HG03045 (cell line): ENCODE measurements around the gene ZNF467.

Source experiments
- ATAC-seq: cut with Tn5 transposase; IDR thresholded peaks from one replicate; pipeline ENCODE4 v1.9.1; 2021; ENCODE audit warnings: mild to moderate bottlenecking, moderate library complexity; ENCODE audit not compliant: unreplicated experiment

ZNF467 gene

GRCh38 chr7:149808311-149808710, 34.9 kb upstream of the ZNF467 start:
- no peak for ATAC-seq

- ATAC-seq: no peak
These were observed 33.3 kb upstream of the ZNF467 start for GRCh38 chr7:149806726-149807125.

GRCh38 chr7:149804106-149804505, 30.7 kb upstream of the ZNF467 start:
- no peak for ATAC-seq

- ATAC-seq: no peak
These were observed 30.2 kb upstream of the ZNF467 start for GRCh38 chr7:149803551-149804074.

GRCh38 chr7:149802966-149803365, 29.6 kb upstream of the ZNF467 start:
- no peak for ATAC-seq

- no peak for ATAC-seq
These were observed 28.4 kb upstream of the ZNF467 start for GRCh38 chr7:149801816-149802215.

GRCh38 chr7:149801002-149801566, 27.7 kb upstream of the ZNF467 start:
- no peak for ATAC-seq

GRCh38 chr7:149800169-149800555, 26.8 kb upstream of the ZNF467 start:
- no peak for ATAC-seq

- ATAC-seq: no peak
These were observed 26.2 kb upstream of the ZNF467 start for GRCh38 chr7:149799397-149800168.

GRCh38 chr7:149797771-149798170, 24.4 kb upstream of the ZNF467 start:
- ATAC-seq: no peak

GRCh38 chr7:149796287-149796860, 23.0 kb upstream of the ZNF467 start:
- ATAC-seq: no peak

- ATAC-seq: no peak
These were observed 21.7 kb upstream of the ZNF467 start for GRCh38 chr7:149795126-149795525.

GRCh38 chr7:149794661-149795060, 21.3 kb upstream of the ZNF467 start:
- no peak for ATAC-seq

- ATAC-seq: no peak
These were observed 19.9 kb upstream of the ZNF467 start for GRCh38 chr7:149793261-149793660.

GRCh38 chr7:149792220-149792595, 18.8 kb upstream of the ZNF467 start:
- no peak for ATAC-seq

GRCh38 chr7:149791411-149792219, 18.2 kb upstream of the ZNF467 start:
- no peak for ATAC-seq

GRCh38 chr7:149790754-149791360, 17.5 kb upstream of the ZNF467 start:
- no peak for ATAC-seq

- no peak for ATAC-seq
These were observed 16.8 kb upstream of the ZNF467 start for GRCh38 chr7:149790146-149790548.

- no peak for ATAC-seq
These were observed 15.7 kb upstream of the ZNF467 start for GRCh38 chr7:149789101-149789500.

- no peak for ATAC-seq
These were observed 15.0 kb upstream of the ZNF467 start for GRCh38 chr7:149788300-149788851.
